SK-N-DZ (cell line): ENCODE results near the gene LCN9.
"Not testable (repeated sequence)": the region's sequence is repeated elsewhere in the genome, so short reads cannot be mapped to it uniquely, and the experiment has no call there.

ENCODE experiments used
- DNase-seq: peaks from one replicate; pipeline ENCODE4 v3.0.0-alpha.2; 2015; ENCODE audit warnings: low spot score

LCN9 gene

GRCh38 chr9:135647884-135648283, 15.2 kb upstream of the LCN9 start:
- no peak for DNase-seq

DNA sequence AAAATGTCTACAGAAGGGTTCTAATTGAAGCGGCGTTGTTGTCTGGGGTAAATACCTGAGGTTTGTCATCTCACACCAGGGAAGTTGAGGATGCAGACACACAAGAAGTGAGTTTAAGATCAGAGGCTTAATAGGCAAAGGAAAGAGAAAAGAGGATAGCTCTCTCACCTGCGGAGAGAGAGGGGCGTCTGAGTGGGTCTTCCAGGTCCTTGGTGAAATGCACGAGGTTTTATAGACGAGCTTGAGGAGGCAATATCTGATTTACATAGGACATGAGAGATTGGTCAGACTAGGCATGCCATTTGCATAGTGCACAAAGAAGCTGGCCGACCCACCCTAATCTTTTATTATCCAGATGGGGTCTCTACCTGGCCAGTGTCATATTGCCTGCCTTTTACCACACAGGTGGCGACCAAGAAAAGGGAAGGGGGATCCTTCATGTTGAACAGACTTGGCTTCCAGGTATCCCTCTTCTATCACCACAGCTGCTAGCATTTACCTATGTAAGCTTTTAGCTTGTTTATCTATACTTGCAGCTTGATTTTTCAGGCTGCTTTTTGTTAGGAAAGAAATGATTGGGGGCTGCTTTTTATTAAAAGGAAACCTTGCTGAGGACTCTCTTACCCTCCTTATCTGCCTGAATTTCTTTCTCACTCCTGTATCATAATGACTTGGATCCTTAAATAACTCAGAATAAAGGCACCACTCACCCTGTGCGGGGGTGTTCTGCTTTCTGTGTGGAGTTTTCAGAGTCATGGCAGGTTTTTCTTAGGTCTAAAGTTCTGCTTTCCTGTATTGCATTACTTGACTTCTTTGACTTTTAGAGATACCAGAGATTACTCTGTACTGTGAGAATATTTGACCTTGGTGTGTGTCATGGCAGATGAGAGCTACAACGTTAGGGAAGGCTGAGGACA, 14.4 kb upstream of the LCN9 start:
- no peak for DNase-seq

DNA sequence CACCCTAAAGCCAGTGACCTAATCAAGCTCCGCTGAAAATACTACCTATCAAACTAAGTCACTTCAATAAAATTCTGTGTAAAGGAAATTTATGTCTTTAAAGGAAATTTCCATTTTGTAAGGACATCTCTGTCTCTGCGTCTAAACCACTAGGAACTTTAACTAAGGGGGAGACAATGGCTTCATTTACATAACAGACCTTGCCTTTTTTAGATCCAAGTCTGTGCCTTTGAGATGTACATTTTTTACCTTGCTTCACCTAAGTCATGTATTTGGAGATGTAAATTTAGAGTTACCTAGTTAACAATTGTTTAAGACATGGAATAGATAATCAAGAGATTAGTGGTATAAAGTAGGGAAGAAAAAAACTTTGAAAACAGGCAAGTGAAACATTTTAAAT, 13.6 kb upstream of the LCN9 start:
- no peak for DNase-seq

- DNase-seq, result no peak
These were observed 12.7 kb upstream of the LCN9 start for GRCh38 chr9:135650408-135650807.

DNA sequence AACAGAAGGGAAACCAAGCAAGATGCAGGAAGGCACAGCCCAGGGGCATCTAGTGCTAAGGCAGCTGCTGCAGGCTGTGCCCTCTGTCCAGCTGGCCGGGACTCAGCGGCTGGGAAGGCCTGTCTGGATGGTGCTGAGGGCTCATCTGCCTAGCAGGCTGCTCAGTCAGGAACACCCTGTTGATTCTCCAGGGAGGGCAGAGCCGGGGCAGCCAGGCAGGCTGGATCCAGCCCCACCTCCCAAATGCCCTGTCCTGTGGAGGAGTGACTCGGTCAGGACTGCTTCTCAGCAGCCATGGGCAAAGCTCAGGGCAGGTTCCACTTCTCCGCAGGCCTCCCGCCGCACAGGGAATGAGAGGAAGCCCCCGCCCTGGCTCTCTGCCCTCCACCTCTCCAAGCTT, 7.8 kb upstream of the LCN9 start:
- DNase-seq, result no peak

- DNase-seq, result no peak
These were observed 5.7 kb upstream of the LCN9 start for GRCh38 chr9:135657416-135657815.

DNA sequence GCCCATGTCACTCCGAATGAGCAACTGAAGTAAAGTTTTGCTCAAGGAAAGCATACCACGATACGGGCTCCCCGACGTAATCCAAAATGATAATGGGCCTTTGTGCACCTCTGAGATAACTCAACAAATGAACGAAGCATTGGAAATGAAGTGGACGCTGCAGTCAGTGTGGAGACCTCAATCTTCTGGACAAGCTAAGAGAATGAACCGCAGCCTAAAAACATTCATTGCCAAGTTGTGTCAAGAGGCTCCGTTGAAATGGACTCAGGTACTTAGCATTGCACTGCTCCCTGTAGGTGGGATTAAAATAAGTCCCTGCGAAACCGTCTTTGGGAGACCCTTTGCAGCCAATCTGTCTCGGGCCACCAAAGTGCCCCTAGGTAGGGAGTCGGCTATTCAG, 3.9 kb upstream of the LCN9 start:
- no peak for DNase-seq

DNA sequence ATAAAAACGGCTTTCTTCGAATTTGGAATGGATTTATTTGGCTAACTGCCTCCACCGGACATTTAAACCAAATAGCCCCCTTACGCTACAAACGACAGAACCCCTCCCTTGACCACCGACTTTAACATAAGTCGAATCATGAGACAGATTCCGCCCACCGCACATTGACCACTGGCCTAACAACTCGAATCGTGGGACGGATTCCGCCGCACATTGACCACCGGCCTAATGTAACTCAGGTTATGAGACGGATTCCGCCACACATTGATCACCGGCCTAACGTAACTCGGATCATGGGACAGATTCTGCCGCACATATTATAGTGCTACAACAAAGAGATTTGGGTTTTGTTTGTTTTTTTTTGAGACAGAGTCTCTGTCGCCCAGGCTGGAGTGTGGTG, 2.7 kb upstream of the LCN9 start:
- no peak for DNase-seq

DNA sequence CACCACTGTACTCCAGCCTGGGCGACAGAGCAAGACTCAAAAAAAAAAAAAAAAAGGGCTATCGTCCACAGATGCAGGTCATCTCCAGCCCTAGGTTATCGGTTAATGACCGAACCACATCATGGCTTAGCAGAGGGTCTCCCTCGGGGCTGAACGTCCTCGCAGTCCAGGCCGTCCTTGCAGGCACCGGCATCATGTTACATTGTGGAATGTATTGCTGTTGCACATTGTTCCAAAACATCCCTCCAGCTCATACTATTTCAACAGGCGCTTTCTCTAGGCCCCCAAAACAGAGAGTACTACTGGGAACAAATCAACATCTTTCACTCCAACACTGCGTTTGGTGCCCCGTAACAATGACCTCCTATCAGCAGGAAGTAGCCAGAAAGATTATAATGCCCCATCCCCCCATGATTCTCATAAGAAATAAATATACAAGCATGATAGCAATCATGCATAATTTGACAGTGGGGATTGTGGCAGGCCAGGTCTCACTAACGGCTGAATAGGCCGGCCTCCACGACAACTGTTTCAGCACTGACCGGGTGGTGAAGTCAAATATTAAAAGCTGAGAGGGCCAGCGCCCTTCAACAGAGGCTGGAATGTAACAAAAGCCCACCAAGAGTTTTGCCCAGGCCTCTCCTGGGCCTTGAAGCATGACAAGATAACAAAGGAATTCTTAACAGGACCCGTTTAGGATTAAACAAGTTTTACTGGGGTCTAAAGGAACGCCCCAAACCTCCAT, 1.1 kb upstream of the LCN9 start:
- no peak for DNase-seq

- no peak for DNase-seq
These were observed 302 bp downstream of the LCN9 start for GRCh38 chr9:135663451-135663770.

DNA sequence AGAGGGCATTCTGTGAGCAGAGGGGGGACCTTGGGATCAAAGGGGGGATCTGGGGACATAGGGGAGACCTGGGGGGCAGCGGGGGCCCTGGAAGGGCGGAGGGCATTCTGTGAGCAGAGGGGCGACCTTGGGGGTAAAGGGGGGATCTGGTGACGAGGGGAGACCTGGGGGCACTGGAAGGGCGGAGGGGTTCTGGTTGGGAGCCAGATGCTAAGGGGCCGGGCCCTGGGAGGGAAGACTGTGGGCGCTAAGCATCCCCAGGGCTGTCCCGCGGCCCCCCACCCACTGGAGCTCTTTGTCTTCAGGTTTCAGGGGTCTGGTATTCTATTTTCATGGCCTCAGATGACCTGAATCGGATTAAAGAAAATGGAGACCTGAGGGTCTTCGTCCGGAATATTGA, 748 bp downstream of the LCN9 start:
- no peak for DNase-seq

- no peak for DNase-seq
These were observed 1.2 kb downstream of the LCN9 start for GRCh38 chr9:135664266-135664665.

DNA sequence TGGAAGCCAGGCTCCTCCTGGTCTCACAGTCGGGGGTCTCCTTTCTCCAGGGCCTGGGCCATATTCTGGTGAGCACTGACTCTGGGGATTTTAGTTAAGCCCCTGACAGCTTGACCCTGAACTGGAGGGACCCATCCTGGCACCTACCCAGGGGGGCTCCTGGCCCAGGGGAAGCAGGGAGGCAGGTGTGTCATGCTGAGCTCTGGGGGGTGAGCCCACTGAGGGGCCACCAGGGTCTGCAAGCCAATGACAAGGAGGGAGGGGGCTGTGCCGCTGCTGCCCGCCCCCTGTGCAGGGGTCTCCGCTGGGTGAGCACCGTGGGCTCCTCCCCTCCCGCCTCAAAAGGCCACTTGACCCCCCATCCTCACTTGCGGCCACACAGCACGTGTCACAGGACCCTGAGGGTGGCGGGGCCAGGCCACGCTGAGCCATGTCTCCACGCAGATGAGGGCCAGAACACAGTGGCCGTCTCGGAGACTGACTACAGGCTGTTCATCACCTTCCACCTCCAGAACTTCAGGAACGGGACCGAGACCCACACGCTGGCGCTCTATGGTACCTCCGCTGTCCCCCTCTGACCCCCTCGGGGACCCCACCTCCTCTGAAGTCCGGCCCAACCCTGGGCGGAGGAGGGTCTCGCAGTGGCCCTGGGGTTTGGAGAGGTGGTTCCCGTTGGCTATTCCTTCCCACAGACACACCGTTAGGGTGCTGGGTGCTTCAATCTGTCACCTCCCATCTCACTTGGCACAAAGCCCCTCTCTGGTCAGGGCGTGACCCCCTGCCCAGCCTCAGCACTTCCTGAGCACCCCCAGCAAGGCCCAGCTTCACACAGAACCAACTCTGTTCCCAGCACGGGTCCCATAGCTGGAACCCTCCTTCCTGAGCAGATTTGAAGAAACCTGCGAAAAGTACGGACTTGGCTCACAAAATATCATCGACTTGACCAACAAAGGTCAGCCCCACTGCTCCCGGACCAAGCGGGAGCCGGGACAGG, 2.0 kb downstream of the LCN9 start:
- no peak for DNase-seq

- DNase-seq, result no peak
These were observed 2.7 kb downstream of the LCN9 start for GRCh38 chr9:135665795-135666189.

DNA sequence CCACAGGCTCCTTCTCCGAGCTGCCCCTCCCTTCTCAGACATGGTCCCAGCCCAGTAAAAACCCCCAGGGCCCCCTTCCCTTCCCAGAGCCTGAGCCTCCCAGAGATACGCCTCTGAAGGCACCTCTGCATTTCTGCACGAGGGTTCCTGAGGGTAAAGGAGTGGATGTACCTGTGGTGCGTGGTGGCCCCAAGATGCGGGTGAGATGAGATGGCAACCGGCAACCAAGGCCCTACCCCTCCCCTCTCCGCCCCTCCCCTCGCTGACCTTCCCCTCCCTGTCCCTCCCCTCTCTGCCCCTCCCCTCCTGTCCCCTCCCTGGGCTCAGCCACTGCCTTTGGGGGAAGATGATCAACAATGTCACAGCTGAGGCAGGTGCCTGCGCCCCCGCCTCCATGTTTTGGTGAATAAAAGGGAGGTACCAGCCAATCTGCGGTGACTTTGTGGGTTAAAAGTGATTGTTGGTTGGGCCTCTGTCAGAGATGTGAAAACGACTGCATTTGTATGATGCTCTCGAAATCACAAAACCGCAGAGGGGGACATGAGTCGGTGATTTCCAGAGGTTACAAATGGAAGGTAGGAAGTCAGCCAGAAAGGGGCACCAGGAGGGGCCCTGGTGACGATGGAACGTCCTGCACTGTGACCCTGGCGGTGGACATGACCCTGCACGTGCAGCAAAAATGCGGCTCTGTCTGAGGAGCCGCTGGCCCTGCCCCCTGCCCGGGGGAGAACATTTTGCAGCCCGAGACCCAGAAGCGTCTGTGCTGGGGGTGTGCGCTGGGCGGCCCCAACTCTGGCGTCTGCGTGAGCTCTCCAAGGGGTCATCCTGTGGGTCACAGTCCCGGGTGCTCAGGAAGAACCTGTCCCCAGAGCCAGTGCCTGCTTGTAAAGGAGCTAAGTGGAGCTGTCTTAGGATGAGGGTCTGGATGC, 3.7 kb downstream of the LCN9 start:
- no peak for DNase-seq

- no peak for DNase-seq
These were observed 4.4 kb downstream of the LCN9 start for GRCh38 chr9:135667463-135668001.

- DNase-seq, result not testable (repeated sequence)
These were observed 5.9 kb downstream of the LCN9 start for GRCh38 chr9:135669018-135669417.

- no peak for DNase-seq
These were observed 6.6 kb downstream of the LCN9 start for GRCh38 chr9:135669616-135670285.

DNA sequence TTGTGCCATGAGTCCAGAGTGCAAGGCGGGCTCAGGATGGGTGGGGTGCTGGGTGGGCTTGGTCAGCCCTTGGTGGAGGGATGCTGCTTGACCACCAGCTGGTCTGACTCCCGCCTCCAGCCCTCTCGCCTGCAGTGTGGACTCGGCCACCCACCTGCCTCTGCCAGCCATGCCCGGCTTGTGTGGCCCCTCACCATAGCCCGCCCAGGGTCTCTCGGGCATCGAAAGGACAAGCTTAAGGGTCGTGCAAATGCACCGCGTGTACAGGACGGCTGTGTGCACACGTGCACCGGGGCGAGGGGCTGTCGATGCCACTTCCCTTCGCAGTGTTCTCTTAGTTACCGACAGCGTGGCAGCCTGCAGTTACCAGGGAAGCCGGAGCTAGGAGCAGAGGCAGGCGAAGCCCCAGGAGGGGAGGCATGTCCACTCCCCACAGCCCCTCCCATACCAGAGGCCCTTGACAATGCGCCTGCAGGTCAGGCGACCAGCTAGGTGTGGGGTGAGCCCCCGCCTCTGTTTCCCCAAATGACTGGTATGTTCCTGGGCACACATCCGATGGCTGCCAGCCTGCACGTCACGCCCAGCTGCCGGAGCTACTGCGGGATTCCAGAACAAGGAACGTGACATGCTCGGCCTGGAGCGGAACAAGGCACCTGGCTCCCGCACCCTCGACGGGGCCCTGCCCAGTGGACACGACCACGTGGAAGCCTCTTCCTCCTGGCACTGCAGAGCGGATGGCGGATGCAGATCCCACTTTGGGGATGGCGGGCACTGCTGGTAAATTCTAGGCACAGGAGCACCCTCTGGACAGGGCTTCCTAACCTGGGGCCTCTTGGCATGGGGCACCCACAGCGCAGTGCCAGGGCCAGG, 7.8 kb downstream of the LCN9 start:
- no peak for DNase-seq
